ENCODE results near the gene RRP15.

- TF ChIP-seq CTCF (conservative IDR thresholded peaks at IDR 0.05; ENCODE audit: low read length) (peak; percentile 69), EZH2phosphoT487 (IDR thresholded peaks at IDR 0.05; ENCODE audit: borderline replicate concordance) (no peak)
These were observed 25.3 kb upstream of the RRP15 start for GRCh38 chr1:218259800-218260199.
